Posterior vena cava (tissue), 2 donors: ENCODE data around the gene POMP. TPM values are rescaled to one million over a fixed set of nuclear protein-coding genes. Genes with fewer than 3 reads are reported as not detected.
A peak's percentile ranks its signal among the peaks of the same experiment; 100 is the strongest.

Experiments used
- DNase-seq: peaks from one replicate; pipeline ENCODE4 v3.0.0-alpha.2; 2020; ENCODE audit warnings: low spot score
- intact Hi-C, 2 donors: fragments of 100-400 bp; cut with DNase I; formaldehyde crosslinking; loops; one replicate each; pipeline versions ENCODE4 v1.14.1 to v1.14.2; 2022 to 2023
- total RNA-seq, 2 donors: library from RNA; stranded (reverse); fragmentation: NEBNext Ultra II Directional; extraction: Animal tissue kit (Norgen Biotek cat#: 25700); gene quantifications; one replicate each; pipeline ENCODE4 v1.2.1, GENCODE V29; 2021
- donor health status: DM: yes; HTN: yes; CAD: no.
- donor health status: DM: yes; HTN: yes; CAD: no.

The POMP gene
- total RNA-seq, 2 donors from 2014 or later = 58.9 to 65.9 TPM

DNA sequence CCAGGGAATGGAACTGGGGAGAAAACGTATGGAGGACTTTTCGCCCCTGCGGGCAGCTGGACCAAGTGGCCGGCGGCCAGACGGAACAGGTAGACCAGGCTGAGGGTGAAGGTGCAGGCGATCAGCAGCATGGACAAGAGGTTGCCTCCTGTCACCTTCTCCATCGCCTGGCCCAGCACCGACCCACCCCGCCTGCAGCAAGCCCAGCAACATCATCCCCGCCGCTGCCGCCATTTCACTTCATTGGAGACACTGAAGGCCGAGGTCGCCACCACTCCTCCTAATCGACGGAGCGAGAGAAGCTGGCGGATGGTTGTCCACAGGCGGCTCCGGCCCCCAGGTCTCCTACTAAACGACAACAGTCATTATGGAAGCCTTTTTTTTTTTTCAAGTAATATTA is 64.9 kb downstream of the POMP start:
- peak; percentile 84 for DNase-seq
- intact Hi-C loops = no loop called here

DNA sequence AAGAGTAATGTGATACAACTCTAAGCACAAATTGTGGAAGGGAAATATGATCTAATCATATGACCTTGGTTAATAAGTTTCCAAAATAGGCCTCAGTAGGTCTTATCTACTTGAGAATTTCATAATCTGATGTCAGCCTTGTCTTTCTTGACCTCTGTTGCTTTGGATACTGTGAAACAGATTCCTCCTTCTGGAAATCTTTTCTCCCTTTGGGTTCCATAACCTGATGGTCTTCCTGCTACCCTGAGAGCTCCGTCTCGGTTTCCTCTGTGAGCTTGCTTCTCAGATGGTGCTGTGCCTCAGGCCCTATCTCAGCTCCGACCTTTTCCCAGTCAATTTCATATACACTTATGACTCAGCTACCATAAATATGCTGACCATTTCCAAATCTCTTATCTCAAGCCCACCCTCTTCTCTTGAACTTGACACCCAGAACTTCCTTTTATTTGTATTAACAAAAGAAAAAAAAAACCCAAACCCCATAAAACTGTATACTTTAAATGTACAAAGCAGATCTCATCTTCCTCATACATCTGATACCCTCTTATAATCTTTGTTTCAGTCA is 66.2 kb downstream of the POMP start:
- intact Hi-C loops = no loop called here
- DNase-seq = no peak

Other genes starting within 250 kb of the POMP start
- 10 to 100 TPM; 32.0 to 32.7 TPM for gene FLT1, start 164.0 kb upstream of the POMP start, total RNA-seq
- 1 to 10 TPM; 6.9 to 7.1 TPM for gene SLC46A3, start 59.8 kb downstream of the POMP start, total RNA-seq
- under 1 TPM; 0.69 to 0.71 TPM for gene MTUS2, start 161.2 kb downstream of the POMP start, total RNA-seq